HG03175 (cell line): ENCODE data around the gene ISY1.
"Not testable (repeated sequence)": the region's sequence is repeated elsewhere in the genome, so short reads cannot be mapped to it uniquely, and the experiment has no call there.

Experiments
- ATAC-seq: cut with Tn5 transposase; IDR thresholded peaks from one replicate; pipeline ENCODE4 v1.9.1; 2021; ENCODE audit warnings: mild to moderate bottlenecking, moderate library complexity; ENCODE audit not compliant: unreplicated experiment

Gene ISY1

DNA sequence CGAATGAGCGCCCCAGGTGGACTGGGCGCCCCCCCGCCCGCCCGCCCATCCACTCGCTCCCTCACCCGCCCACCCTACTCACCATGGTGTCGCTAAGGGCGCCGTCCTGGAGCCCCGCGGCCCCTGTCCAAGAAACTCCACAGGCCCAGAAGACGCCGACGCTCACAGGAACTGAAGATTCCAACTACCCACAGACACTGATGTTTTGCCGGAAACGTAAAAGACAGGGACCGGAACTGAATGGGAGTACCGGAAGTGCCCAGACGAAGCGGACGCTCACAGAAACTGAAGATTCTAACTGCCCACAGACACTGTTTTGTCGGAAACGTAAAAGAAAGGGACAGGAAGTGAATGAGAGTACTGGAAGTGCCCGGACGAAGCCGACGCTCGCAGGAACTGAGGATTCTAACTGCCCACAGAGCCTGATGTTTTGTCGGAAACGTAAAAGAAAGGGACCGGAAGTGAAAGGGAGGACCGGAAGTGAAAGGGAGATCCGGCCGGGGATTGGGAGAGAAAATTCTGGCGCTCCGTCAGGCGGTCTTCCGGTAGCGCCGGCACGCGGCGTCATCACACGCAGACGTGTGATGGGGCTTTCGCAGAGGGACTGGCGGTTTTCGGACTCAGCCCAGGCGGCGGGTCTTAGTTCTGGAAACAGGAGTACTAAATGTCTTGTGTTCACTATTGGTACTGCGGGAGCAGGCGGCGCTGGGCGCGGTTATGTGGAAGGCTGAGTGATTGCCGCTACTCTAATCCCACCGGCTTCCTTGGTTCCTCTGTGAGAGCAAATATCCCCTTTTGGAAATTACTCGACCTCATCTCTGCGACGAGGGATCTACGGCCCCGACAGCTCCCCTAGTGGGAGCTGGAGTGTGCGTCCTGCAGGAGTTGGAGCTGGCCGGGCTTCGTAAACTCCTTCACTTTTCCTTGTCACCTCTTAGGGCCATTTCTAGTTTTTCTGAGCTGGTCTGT is at the start of gene ISY1:
TSS of gene ISY1 (minus strand) at position 173 of the 969 bp plus-strand sequence. CDS start at position 85, 88 bp downstream.
- ATAC-seq: peak; percentile 83

DNA sequence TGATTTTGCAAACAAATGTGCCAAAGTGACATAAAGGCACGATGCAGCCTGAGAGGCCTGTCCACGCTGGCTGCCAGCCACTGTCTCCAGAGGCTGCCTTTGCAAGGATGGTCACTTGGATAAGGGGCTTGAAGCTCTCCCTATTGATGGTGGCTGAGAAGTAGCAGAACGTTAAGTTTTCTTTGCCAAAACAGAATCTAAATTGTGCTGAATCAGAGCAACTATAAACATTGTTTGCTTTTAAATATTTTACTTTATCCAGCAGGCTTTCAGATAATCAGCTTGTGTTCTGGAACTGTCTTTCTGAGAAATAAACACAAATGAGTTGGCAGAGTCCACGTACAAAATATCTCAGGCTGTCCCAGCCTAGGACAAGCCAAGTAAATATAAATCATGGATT is 46.6 kb upstream of the ISY1 start:
- ATAC-seq: no peak

DNA sequence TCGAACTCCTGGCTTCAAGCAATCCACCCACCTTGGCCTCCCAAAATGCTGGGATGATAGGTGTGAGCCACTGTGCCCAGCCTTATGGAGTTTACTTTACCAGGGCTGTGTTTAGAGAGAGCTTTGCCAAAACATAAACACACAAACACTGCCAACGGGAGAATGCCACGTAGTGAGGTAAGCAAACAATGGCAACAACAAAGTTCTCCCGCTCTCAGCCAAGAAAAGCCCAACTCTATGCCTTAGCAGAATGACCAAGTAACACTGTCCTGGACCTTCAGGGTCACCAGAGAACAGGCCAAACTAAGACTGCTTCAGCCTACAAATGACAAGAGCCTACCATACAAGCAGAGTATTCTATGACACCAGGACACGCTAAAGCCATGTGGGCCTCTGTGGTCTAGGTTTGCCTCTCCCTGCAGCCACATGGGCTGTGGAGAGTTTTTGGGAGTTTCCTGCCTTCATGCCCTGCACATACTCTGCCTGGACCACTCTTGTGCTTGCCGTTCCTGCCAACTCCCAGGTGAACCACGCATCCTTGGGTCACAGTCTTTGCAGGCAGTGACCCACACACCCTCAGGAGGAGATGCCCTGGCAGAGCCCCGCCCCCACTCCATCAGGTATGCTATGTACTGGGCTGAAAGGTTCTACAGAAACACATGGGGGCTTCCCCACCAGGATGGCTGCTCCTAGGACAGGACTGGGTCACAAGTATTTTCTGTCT is 44.4 kb upstream of the ISY1 start:
- no peak for ATAC-seq

DNA sequence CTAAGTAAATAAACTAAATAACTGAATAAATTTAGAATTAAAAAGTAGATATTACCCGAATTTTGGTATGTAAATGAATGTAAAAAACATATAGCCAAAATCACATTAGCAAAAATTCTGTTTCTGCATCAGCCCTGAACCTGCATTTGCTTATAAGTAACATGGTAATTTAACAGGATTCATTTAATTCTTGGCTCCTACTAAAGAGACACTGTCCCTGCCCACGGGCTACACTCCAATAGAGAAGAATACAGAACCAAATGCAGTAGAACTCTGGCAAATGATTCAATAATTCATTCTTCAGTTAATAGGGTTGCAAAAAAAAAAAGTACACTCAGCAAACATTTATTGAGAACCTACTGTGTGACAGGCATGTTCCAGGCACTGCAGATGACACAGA is 43.6 kb upstream of the ISY1 start:
- ATAC-seq: no peak

DNA sequence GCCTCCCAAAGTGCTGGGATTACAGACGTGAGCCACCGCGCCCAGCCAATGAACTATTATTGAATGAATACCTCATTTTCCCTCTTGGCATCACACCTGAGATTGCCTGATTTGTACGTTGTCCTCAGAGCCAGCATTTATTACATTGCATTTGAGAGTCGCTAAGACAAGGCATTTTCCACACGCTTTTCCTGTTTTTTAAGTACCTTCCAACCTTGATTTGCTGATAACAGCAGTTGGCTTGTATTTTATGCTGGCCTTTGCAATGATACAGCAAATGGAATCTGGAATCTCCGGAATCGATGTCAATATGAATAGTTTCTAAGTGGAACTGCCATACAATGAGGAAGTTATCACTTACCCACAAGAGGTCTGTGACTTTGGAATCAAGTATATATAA is 38.5 kb upstream of the ISY1 start:
- no peak for ATAC-seq

DNA sequence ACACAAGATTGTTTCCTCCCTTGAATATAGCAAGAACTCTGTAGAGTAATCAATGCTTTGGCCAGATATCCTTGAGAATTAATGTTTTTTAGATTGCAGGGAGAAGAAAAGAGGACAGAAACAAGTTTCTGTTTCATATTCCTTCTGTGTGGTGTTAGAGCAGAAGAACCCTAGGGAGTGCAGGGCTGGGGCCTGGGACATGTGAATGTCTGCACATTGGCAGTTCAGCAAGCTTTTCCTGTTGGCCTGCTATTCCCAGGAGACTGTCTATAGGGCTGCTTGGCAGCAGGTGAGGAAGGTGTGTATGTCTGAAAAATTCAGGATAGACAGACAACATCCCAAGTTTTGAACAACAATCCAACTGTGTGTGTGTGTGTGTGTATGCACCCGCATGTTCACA is 36.5 kb upstream of the ISY1 start:
- ATAC-seq: no peak

- ATAC-seq: no peak
Measured at GRCh38 chr3:129196601-129197000, 35.7 kb upstream of the ISY1 start.

GRCh38 chr3:129195731-129196256 is 34.9 kb upstream of the ISY1 start:
- no peak for ATAC-seq

DNA sequence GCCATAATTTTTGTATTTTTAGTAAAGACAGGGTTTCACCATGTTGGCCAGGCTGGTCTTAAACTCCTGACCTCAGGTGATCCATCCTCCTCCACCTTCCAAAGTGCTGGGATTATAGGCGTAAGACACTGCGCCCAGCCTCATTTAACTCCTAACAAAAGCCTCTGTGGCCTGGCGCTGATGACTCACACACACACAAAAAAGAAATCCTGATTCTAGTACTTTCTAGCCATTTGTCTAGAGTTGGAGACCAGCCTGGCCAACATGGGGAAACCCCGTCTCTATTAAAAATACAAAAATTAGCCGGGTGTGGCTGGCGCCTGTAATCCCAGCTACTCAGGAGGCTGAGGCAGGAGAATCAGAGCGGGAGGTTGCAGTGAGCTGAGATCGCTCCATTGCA is 28.9 kb upstream of the ISY1 start:
- ATAC-seq: not testable (repeated sequence)

GRCh38 chr3:129187857-129188256 is 27.0 kb upstream of the ISY1 start:
- no peak for ATAC-seq

- ATAC-seq: no peak
Measured at GRCh38 chr3:129185783-129186182, 24.9 kb upstream of the ISY1 start.

GRCh38 chr3:129184784-129185542 is 24.1 kb upstream of the ISY1 start:
- ATAC-seq: not testable (repeated sequence)

DNA sequence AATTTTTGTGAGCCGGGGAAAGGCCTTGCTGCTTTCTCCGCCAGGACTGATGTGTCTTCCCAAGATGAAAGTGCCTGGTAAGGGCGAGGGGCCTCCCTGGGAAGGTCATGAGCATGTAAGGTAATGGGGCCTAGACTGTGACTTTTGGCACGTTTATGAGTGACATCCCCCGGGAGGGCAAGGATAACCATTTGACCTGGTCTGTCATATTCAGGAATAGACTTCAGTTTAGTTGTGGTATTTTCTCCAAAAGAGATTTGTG is 23.5 kb upstream of the ISY1 start:
- ATAC-seq: no peak

DNA sequence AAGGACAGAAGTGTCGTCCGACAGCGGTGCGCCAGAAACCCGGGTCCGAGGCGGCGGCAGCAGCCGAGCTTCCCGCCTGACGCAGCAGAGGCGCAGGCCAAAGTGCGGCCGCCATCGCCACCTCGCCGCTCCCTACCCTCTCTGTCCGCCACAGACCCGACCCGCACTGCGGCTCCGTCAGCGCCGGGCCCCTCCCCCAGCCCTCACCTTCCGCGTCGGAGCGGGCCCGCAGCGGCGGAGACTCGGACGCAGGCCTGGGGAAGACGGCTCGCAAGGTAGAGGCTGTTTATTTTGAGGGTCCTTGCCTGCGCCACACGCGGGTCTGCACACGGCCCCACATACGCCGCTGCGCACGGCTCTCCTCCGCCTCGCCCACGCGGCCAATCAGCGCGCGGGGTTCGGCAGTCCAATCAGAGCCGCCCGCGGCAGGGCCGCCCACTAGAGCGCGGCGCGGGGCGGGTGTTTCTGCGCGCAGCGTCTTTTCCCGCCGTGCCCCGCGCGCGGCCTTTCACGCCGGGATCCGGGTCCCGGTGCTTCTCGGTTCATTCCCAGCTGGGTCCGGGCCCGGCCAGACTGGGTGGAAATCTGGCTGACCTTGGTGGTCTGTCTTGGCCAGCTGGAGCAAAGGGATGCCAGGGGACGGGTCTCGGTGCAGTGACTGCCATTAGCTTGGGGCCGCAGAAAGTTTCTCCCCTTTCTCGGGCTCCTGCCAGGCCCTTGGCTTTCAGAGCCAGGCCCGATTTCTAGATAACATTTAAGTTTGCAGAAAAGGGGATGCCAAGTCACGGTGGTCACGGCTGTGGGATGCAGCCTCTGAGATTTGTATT is 22.9 kb upstream of the ISY1 start, which contains the start of gene CNBP:
TSS of gene CNBP (minus strand) at position 328 of the 827 bp plus-strand sequence. CDS start 12,139 bp downstream, outside the sequence.
- peak; percentile 97 for ATAC-seq

DNA sequence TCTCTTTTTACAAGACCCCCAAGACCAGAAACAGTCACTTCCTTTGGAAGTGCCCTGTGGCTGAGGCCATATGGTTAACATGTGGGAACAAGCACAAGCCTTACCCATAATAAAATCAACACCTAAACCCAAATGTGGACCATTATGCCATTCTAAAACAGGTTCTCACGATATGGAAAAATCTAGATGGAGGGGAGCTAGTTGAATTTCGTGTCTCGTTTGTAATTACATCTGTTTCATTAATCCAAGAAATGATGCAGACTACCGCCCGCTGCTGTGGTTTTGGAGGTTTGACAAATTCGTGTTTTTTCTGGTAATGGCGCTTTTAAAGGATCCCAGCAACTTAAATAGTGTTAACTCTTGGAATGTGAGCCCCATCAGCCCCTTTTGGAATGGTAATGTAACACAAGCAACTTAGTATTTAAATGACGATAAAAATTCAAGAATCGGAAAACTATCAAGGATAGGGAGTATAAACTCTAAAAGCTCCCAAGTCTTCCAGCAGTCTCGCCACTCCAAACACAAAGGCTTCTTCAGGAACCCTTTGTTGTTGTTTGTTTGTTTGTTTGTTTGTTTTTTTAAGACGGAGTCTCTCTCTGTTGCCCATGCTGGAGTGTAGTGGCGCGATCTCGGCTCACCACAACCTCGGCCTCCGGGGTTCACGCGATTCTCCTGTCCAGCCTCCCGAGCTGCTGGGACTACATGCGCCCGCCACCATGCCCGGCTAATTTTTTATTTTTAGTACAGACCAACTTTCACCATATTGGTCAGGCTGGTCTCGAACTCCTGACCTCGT is 21.7 kb upstream of the ISY1 start:
- no peak for ATAC-seq

GRCh38 chr3:129181819-129182218 is 21.0 kb upstream of the ISY1 start:
- no peak for ATAC-seq

DNA sequence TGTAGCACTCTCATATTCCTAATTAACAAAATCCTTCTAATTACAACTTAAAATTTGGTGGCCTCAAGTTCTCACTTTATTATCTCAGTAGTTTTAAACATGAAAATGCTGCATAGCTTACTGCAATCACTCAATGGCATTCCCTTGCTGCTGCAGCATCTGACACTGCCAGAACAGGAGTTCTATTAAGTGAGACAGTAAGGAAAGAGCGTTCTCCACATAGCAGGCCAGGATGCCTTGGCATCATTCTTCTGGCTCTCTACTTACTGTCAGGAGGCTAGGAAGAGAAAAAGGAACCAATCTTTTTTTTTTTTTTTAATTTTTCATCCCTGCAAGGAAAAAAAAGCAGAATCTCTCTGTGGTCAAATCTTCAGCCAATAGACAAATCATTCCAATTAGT is 19.6 kb upstream of the ISY1 start:
- ATAC-seq: no peak

DNA sequence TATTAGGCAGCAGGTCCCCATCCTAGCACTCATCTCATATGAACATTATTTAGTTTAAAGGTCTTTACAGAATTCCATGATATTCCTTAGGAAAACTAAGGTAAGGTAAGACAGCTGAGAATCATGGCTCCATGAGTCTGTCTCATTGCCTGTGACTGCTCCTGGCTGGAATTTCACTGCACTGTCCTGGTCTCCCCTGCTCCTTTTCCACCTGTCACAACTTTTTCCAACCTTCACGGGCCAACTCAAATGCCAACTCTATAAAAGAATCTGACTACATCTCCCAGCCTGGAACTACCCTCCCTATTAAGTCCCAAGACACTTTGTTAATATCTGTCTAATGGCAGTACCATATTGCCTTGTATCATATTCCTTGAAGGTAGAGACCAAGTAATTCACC is 15.2 kb upstream of the ISY1 start:
- no peak for ATAC-seq

DNA sequence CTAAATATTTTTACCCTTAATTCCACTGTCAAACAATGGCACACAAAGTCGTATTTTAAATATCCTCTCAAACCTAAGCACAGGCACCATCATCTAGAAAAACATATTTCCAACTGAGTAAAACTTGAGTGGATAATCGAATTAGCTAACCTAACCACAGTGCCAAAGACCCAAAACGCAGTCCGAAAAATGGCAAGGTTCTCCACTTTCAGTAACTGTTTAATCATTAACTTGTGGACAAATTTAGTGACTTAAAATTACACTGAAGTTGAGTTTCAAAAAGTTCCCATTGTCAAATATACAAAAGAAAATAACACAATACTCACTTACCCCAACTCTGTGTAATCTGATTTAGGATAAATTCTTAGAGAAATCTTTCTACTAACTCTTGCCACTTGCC is 12.9 kb upstream of the ISY1 start:
- no peak for ATAC-seq
